ENCODE data around the gene ACOXL. TPM values are rescaled to one million over a fixed set of nuclear protein-coding genes. Genes with fewer than 3 reads are reported as not detected.

ACOXL gene
- total and polyA plus RNA-seq, 9 of the 15 experiments (the other 6 are each of a cell fraction or from before 2014, with no cell fraction given): 0.31 to 0.56 TPM; not detected in 7

GRCh38 chr2:111167863-111168162, 435.4 kb downstream of the ACOXL start:
- Histone ChIP-seq H3K4me2 (ENCODE audit: insufficient read depth, low read length) (no peak overlapping the region), H3K4me1 (replicated peaks in 1 of 2; ENCODE audit: control insufficient read depth in 2 of 2, insufficient read depth in 2 of 2, low read length in 2 of 2) (peaks cover 21 to 26% of the 10 kb centered on the region in 2 experiments), H3K27ac (ENCODE audit: extremely low read depth, low read depth, low read length) (no peak overlapping the region), H3K36me3 (ENCODE audit: control insufficient read depth, insufficient read depth, low read length) (peaks cover 30% of the 10 kb centered on the region), H3K9me1 (ENCODE audit: control insufficient read depth, insufficient read depth, low read length) (no peaks in the 10 kb centered on the region), H2AFZ (ENCODE audit: low read depth, low read length) (no peak overlapping the region), H3K9me3 (replicated peaks; ENCODE audit: control insufficient read depth, insufficient read depth, low read depth, low read length) (no peaks in the 10 kb centered on the region), H3K79me2 (ENCODE audit: control insufficient read depth, insufficient read depth, low read length) (no peaks in the 10 kb centered on the region), H3K27me3 (ENCODE audit: control insufficient read depth in 2 of 2, insufficient read depth in 2 of 2, low read length in 2 of 2) (peaks cover 0 to 5% of the 10 kb centered on the region in 2 experiments; a peak in 2 of 5 replicates), H3K4me3 (no peak overlapping the region), H4K20me1 (replicated peaks; ENCODE audit: control insufficient read depth, insufficient read depth, low read length) (peaks cover 7% of the 10 kb centered on the region; the same call in 1 of the 2 replicates), H3K9ac (ENCODE audit: insufficient read depth in 1 of 2, low read depth in 2 of 2, low read length in 2 of 2) (peak overlapping the region in 1 of 2 experiments; percentile 37; a peak in 1 of 4 replicates)
- ChIA-PET CTCF (ENCODE audit: low intra/inter-chr PET ratio) (no interaction called here), POLR2A (interaction anchor here (0.6 to 3.1 kb wide), 5 partner anchors 11 to 1989 kb away, joined by 3 to 23 read pairs (median 6); no protein-coding TSS in a partner anchor)
- DNase-seq (ENCODE audit: extremely low read depth in 1 of 4, low spot score in 3 of 4) (no peak), ATAC-seq (no peak; the same call in 1 of the 3 replicates), FAIRE-seq (no peak)
- WGBS (ENCODE audit: insufficient coverage, low coverage, missing lambda C conversion rate): 35% methylated on average over 4 of the region's 4 CpGs
- no TSS peak for BruUV-seq (replicated peaks)
- in situ Hi-C loops (cut with MboI): no loop called here
- intact Hi-C loops (cut with micrococcal nuclease): no loop called here
- TF ChIP-seq POLR2AphosphoS5 (IDR thresholded peaks at IDR 0.05; ENCODE audit: control insufficient read depth, insufficient read depth, low read depth, low read length) (0 out of 2 replicates have a peak, but pooled peaks have one; percentile 0), ZFP91 (CRISPR knock-in tag; IDR thresholded peaks at IDR 0.05) (no peak), ZNF740 (CRISPR knock-in tag; IDR thresholded peaks at IDR 0.05) (no peak), ZNF740 (tag; IDR thresholded peaks at IDR 0.05) (0 out of 4 replicates have a peak, but pooled peaks of 1 of the 2 experiments have one; percentile 13)

Other genes starting within 250 kb of the ACOXL start
- 0.08 and 0.45 TPM in 2 replicates for gene RGPD6, start 155.4 kb upstream of the ACOXL start, total RNA-seq (2014; rRNA removed)
- 1.4 and 2.2 TPM in 2 replicates for gene RGPD6, start 155.4 kb upstream of the ACOXL start, total RNA-seq (2014; rRNA removed; fragmentation: Illumina TruSeq; extraction: Trizol)
- 0.83 and 1.2 TPM in 2 replicates for gene RGPD6, start 155.4 kb upstream of the ACOXL start, total RNA-seq (2015; rRNA removed; fragmentation: Illumina TruSeq; extraction: Trizol)
- 1.7 and 1.8 TPM in 2 replicates for gene RGPD6, start 155.4 kb upstream of the ACOXL start, total RNA-seq (2021)
- gene RGPD6, start 155.4 kb upstream of the ACOXL start, polyA plus RNA-seq (2011; rRNA removed): 0.80 and 1.0 TPM in 2 replicates
- 0.94 and 1.0 TPM in 2 replicates for gene RGPD6, start 155.4 kb upstream of the ACOXL start, polyA plus RNA-seq (2014; fragmentation: Illumina TruSeq; extraction: Trizol)
- under 1 TPM; 0.15 to 0.20 TPM for gene RGPD6, start 155.4 kb upstream of the ACOXL start, polyA plus RNA-seq (2014; fragmentation: Nextera tagmentation; extraction: Ambion mirVana)
- 0.45 and 0.94 TPM in 2 replicates for gene RGPD6, start 155.4 kb upstream of the ACOXL start, polyA plus RNA-seq (2014; rRNA removed)
- gene BUB1, start 54.5 kb upstream of the ACOXL start, total RNA-seq (2014; rRNA removed): 82.7 and 86.1 TPM in 2 replicates
- 139 and 151 TPM in 2 replicates for gene BUB1, start 54.5 kb upstream of the ACOXL start, total RNA-seq (2014; rRNA removed; fragmentation: Illumina TruSeq; extraction: Trizol)
- gene BUB1, start 54.5 kb upstream of the ACOXL start, total RNA-seq (2015; rRNA removed; fragmentation: Illumina TruSeq; extraction: Trizol): 133 and 147 TPM in 2 replicates
- 88.8 and 93.0 TPM in 2 replicates for gene BUB1, start 54.5 kb upstream of the ACOXL start, total RNA-seq (2021)
- 188 and 247 TPM in 2 replicates for gene BUB1, start 54.5 kb upstream of the ACOXL start, polyA plus RNA-seq (2011; rRNA removed)
- 101 and 119 TPM in 2 replicates for gene BUB1, start 54.5 kb upstream of the ACOXL start, polyA plus RNA-seq (2014; fragmentation: Illumina TruSeq; extraction: Trizol)
- 100 to 1,000 TPM in 1 of 2 experiments, 10 to 100 TPM in 1; 73.4 to 118 TPM for gene BUB1, start 54.5 kb upstream of the ACOXL start, polyA plus RNA-seq (2014; fragmentation: Nextera tagmentation; extraction: Ambion mirVana)
- 85.3 and 92.0 TPM in 2 replicates for gene BUB1, start 54.5 kb upstream of the ACOXL start, polyA plus RNA-seq (2014; rRNA removed)

Data from K562 (cell line).